ENCODE measurements around the gene RTN4IP1. TPM values are rescaled to one million over a fixed set of nuclear protein-coding genes. Genes with fewer than 3 reads are reported as not detected.

RTN4IP1 gene
- total RNA-seq, 2 donors from 2014 or later = 7.1 to 8.9 TPM

GRCh38 chr6:106555767-106556166 is 73.5 kb downstream of the RTN4IP1 start:
- no peaks in the 10 kb centered on the region for H3K9me3 Mint-ChIP-seq
- no peak overlapping the region for H3K9ac ChIP-seq (ENCODE audit: extremely low read depth, low read length, poor library complexity, severe bottlenecking)
- TF ChIP-seq CTCF (conservative IDR thresholded peaks at IDR 0.05) = no peak
- no peaks in the 10 kb centered on the region for H3K9me3 ChIP-seq (ENCODE audit: control insufficient read depth, low read length)
- no peak for DNase-seq
- H3K4me1 ChIP-seq (ENCODE audit: control insufficient read depth, insufficient read depth, low read length) = no peaks in the 10 kb centered on the region
- no peak overlapping the region for H3K27ac ChIP-seq (ENCODE audit: low read depth, low read length)
- H3K4me3 ChIP-seq (ENCODE audit: low read length) = no peak overlapping the region
- no peak overlapping the region for H3K4me3 Mint-ChIP-seq
- no peaks in the 10 kb centered on the region for H3K36me3 Mint-ChIP-seq (ENCODE audit: low read depth)
- no peaks in the 10 kb centered on the region for H3K27me3 Mint-ChIP-seq (ENCODE audit: insufficient read depth)
- no peaks in the 10 kb centered on the region for H3K36me3 ChIP-seq (ENCODE audit: control insufficient read depth, insufficient read depth, low read length)
- WGBS, 2 experiments (ENCODE audit: insufficient coverage in 1 of 2, insufficient read length in 1 of 2) = 85 to 100% methylated on average over 3 to 5 of the region's 5 CpGs
- no peak overlapping the region for H3K27ac Mint-ChIP-seq
- no peaks in the 10 kb centered on the region for H3K27me3 ChIP-seq (ENCODE audit: control insufficient read depth, insufficient read depth, low read length, poor library complexity, severe bottlenecking)
- H3K4me1 Mint-ChIP-seq = no peaks in the 10 kb centered on the region

- Histone ChIP-seq H3K9me3 (ENCODE audit: control insufficient read depth, low read length) (no peaks in the 10 kb centered on the region), H3K36me3 (ENCODE audit: control insufficient read depth, insufficient read depth, low read length) (no peaks in the 10 kb centered on the region), H3K27me3 (ENCODE audit: control insufficient read depth, insufficient read depth, low read length, poor library complexity, severe bottlenecking) (no peaks in the 10 kb centered on the region), H3K27ac (ENCODE audit: low read depth, low read length) (no peak overlapping the region), H3K9ac (ENCODE audit: extremely low read depth, low read length, poor library complexity, severe bottlenecking) (no peak overlapping the region), H3K4me1 (ENCODE audit: control insufficient read depth, insufficient read depth, low read length) (no peaks in the 10 kb centered on the region), H3K4me3 (ENCODE audit: low read length) (no peak overlapping the region)
- H3K36me3 Mint-ChIP-seq (ENCODE audit: low read depth) = no peaks in the 10 kb centered on the region
- H3K4me1 Mint-ChIP-seq = no peaks in the 10 kb centered on the region
- H3K4me3 Mint-ChIP-seq = no peak overlapping the region
- DNase-seq = no peak
- TF ChIP-seq CTCF (conservative IDR thresholded peaks at IDR 0.05) = no peak
- H3K27me3 Mint-ChIP-seq (ENCODE audit: insufficient read depth) = no peaks in the 10 kb centered on the region
- 93 to 100% methylated on average over 5 of the region's 5 CpGs for WGBS, 2 experiments (ENCODE audit: insufficient coverage in 1 of 2, insufficient read length in 1 of 2)
- no peak overlapping the region for H3K27ac Mint-ChIP-seq
- no peaks in the 10 kb centered on the region for H3K9me3 Mint-ChIP-seq
Observed at GRCh38 chr6:106553440-106553839, 75.9 kb downstream of the RTN4IP1 start.

- TF ChIP-seq CTCF (conservative IDR thresholded peaks at IDR 0.05) = no peak
- Histone ChIP-seq H3K36me3 (ENCODE audit: control insufficient read depth, insufficient read depth, low read length) (no peaks in the 10 kb centered on the region), H3K27me3 (ENCODE audit: control insufficient read depth, insufficient read depth, low read length, poor library complexity, severe bottlenecking) (no peaks in the 10 kb centered on the region), H3K9me3 (ENCODE audit: control insufficient read depth, low read length) (no peaks in the 10 kb centered on the region), H3K27ac (ENCODE audit: low read depth, low read length) (no peak overlapping the region), H3K4me3 (ENCODE audit: low read length) (no peak overlapping the region), H3K4me1 (ENCODE audit: control insufficient read depth, insufficient read depth, low read length) (peaks cover 5% of the 10 kb centered on the region), H3K9ac (ENCODE audit: extremely low read depth, low read length, poor library complexity, severe bottlenecking) (no peak overlapping the region)
- H3K4me3 Mint-ChIP-seq = no peak overlapping the region
- no peaks in the 10 kb centered on the region for H3K27me3 Mint-ChIP-seq (ENCODE audit: insufficient read depth)
- H3K9me3 Mint-ChIP-seq = no peaks in the 10 kb centered on the region
- DNase-seq = no peak
- peaks cover 15% of the 10 kb centered on the region for H3K4me1 Mint-ChIP-seq
- H3K27ac Mint-ChIP-seq = no peak overlapping the region
- H3K36me3 Mint-ChIP-seq (ENCODE audit: low read depth) = no peaks in the 10 kb centered on the region
- WGBS, 2 experiments (ENCODE audit: insufficient coverage in 1 of 2, insufficient read length in 1 of 2) = 87% methylated on average over 3 of the region's 3 CpGs; no CpG with 5 or more reads in 1 of the 2 experiments
Observed at GRCh38 chr6:106551155-106551554, 78.1 kb downstream of the RTN4IP1 start.

All from endodermal cell (in vitro differentiated cells).